ENCODE results near the gene TTC1. TPM values are rescaled to one million over a fixed set of nuclear protein-coding genes. Genes with fewer than 3 reads are reported as not detected.

Gene TTC1
- total RNA-seq, 6 experiments from 2014 or later, result 19.8 to 28.6 (median 24.8) TPM

GRCh38 chr5:160054831-160055230 lies 45.9 kb downstream of the TTC1 start:
- H3K4me3 ChIP-seq, result no peak overlapping the region
- H3K36me3 ChIP-seq, result peaks cover 0 to 48% (median 23%) of the 10 kb centered on the region in 4 donors
- 86% methylated on average over 2 of the region's 2 CpGs for WGBS (ENCODE audit: insufficient coverage, low coverage, low lambda C conversion rate, missing lambda C conversion rate)
- H3K9me3 ChIP-seq, result no peaks in the 10 kb centered on the region
- no peak for TF ChIP-seq POLR2A (IDR thresholded peaks at IDR 0.05)
- H3K4me1 ChIP-seq, result no peaks in the 10 kb centered on the region
- intact Hi-C loops (cut with DNase I), result no loop called here
- ATAC-seq (no peak), DNase-seq (no peak)
- no peak overlapping the region for H3K27ac ChIP-seq
- no peaks in the 10 kb centered on the region for H3K27me3 ChIP-seq

GRCh38 chr5:160057256-160057655 lies 48.3 kb downstream of the TTC1 start:
- H3K27ac ChIP-seq, result no peak overlapping the region
- no peak overlapping the region for H3K4me3 ChIP-seq
- intact Hi-C loops (cut with DNase I), result no loop called here
- no peaks in the 10 kb centered on the region for H3K9me3 ChIP-seq
- no peak for DNase-seq
- no peak for ATAC-seq
- H3K36me3 ChIP-seq, result peaks cover 0 to 32% (median 13%) of the 10 kb centered on the region in 4 donors
- H3K27me3 ChIP-seq, result no peaks in the 10 kb centered on the region
- 90% methylated on average over 4 of the region's 4 CpGs for WGBS (ENCODE audit: insufficient coverage, low coverage, low lambda C conversion rate, missing lambda C conversion rate)
- TF ChIP-seq POLR2A (IDR thresholded peaks at IDR 0.05), result no peak
- no peak for TF ChIP-seq CTCF (IDR thresholded peaks at IDR 0.05)
- H3K4me1 ChIP-seq, result no peaks in the 10 kb centered on the region

DNA sequence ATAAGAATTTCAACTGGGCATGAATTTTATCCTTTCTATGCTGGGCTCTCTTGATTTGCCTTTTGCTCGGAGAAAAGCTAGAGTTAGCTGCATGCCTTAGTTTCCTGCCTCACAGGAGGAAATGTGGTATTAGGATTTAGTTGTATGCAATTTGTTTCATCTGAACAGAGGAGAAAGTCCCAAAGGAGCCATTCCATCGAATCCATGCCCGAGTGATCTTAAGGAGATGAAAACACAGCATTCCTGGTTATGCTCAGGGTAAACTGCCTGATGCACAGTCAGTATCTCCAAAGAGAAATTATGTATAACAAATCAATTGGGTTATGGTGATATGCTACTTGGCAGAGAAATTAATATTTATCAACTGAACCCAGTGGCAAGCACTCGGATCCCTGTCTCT lies 51.1 kb downstream of the TTC1 start:
- intact Hi-C loops (cut with DNase I), result no loop called here
- Histone ChIP-seq H3K27ac (no peak overlapping the region), H3K27me3 (no peaks in the 10 kb centered on the region), H3K9me3 (no peaks in the 10 kb centered on the region), H3K36me3 (peaks cover 0 to 18% (median 10%) of the 10 kb centered on the region in 4 donors), H3K4me3 (no peak overlapping the region), H3K4me1 (peaks cover 0 to 13% (median 6%) of the 10 kb centered on the region in 4 donors)
- ATAC-seq (no peak), DNase-seq (no peak)
- WGBS (ENCODE audit: insufficient coverage, low coverage, low lambda C conversion rate, missing lambda C conversion rate), result 97% methylated on average over 4 of the region's 4 CpGs
- TF ChIP-seq POLR2A (IDR thresholded peaks at IDR 0.05) (no peak), CTCF (IDR thresholded peaks at IDR 0.05) (no peak)

GRCh38 chr5:160061770-160062169 lies 52.8 kb downstream of the TTC1 start:
- no peak for ATAC-seq
- H3K4me3 ChIP-seq, result no peak overlapping the region
- H3K36me3 ChIP-seq, result peaks cover 0 to 10% (median 2%) of the 10 kb centered on the region in 4 donors
- peaks cover 0 to 21% (median 6%) of the 10 kb centered on the region in 4 donors for H3K4me1 ChIP-seq
- DNase-seq, result no peak
- H3K9me3 ChIP-seq, result no peaks in the 10 kb centered on the region
- H3K27ac ChIP-seq, result no peak overlapping the region
- H3K27me3 ChIP-seq, result no peaks in the 10 kb centered on the region
- intact Hi-C loops (cut with DNase I), result no loop called here
- WGBS (ENCODE audit: insufficient coverage, low coverage, low lambda C conversion rate, missing lambda C conversion rate), result 100% methylated on average over 1 of the region's 3 CpGs
- TF ChIP-seq CTCF (IDR thresholded peaks at IDR 0.05) (no peak), POLR2A (IDR thresholded peaks at IDR 0.05) (no peak)

- 17% methylated on average over 1 of the region's 1 CpG for WGBS (ENCODE audit: insufficient coverage, low coverage, low lambda C conversion rate, missing lambda C conversion rate)
Observed at GRCh38 chr5:160064417-160064810, 55.5 kb downstream of the TTC1 start.

More at GRCh38 chr5:160064417-160064810, 55.5 kb downstream of the TTC1 start:
- intact Hi-C loops (cut with DNase I), result no loop called here
- Histone ChIP-seq H3K27me3 (no peaks in the 10 kb centered on the region), H3K4me3 (no peak overlapping the region), H3K4me1 (peaks cover 0 to 21% (median 6%) of the 10 kb centered on the region in 4 donors), H3K36me3 (peaks cover 0 to 8% (median 2%) of the 10 kb centered on the region in 4 donors), H3K9me3 (no peaks in the 10 kb centered on the region), H3K27ac (peak overlapping the region; percentile 26 to 69 (median 47))
- no peak for TF ChIP-seq CTCF (IDR thresholded peaks at IDR 0.05)
- no peak for TF ChIP-seq POLR2A (IDR thresholded peaks at IDR 0.05)
- DNase-seq (peak; percentile 86 to 90 (median 88)), ATAC-seq (peak; percentile 78 to 95 (median 88))

Measured in right lobe of liver (tissue), 6 donors.